UCSD-AML1 (cell line): Measurements from ENCODE around the gene MICAL3.
"Not testable (repeated sequence)": the region's sequence is repeated elsewhere in the genome, so short reads cannot be mapped to it uniquely, and the experiment has no call there.

Experiments
- DNase-seq: peaks from one replicate; lab custom pipeline; 2025; ENCODE audit not compliant: unreplicated experiment; lab: John Stamatoyannopoulos, UW

MICAL3 gene

DNA sequence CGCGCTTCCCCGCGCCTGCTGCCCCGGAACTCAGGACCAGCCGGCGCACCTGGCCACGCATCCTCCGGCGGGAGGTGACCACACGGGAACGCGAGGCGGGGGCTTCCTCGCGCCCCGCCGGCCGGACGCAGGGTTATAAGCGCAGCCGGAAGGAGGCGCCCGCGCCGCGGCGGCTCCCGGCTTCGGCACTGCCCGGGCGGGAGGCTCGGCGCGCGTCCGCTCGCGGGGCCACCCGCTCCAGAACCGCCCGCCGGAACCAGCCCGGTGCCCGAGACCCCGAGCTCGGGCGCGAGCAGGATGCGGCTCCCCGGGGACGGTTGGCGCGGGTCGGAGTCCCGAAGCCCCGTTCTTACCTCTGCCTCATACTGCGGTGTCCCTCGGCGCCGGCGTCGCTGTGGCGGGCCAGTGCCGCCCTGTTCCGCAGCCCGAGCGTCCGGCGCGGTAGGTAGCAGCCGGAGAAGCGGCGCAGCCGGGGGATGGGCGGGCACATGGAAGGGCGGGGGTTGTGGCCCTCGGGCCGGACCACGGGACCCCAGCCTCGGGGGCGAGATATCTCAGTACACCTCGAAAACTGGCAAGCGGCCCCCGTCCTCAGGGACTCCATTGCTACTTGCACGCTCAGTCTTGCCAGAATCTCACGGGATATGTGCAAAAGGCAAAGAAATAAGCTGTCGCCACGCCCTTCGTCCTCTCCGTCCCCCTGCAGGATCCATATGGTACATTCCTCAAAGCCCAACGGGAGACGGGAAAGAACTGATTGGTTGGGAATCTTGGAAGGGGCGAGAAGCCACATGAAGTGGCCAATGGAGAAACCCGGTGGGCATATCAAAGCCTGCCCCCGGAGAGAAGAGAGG is 23.1 kb downstream of the MICAL3 start:
- peak; percentile 93 for DNase-seq

DNA sequence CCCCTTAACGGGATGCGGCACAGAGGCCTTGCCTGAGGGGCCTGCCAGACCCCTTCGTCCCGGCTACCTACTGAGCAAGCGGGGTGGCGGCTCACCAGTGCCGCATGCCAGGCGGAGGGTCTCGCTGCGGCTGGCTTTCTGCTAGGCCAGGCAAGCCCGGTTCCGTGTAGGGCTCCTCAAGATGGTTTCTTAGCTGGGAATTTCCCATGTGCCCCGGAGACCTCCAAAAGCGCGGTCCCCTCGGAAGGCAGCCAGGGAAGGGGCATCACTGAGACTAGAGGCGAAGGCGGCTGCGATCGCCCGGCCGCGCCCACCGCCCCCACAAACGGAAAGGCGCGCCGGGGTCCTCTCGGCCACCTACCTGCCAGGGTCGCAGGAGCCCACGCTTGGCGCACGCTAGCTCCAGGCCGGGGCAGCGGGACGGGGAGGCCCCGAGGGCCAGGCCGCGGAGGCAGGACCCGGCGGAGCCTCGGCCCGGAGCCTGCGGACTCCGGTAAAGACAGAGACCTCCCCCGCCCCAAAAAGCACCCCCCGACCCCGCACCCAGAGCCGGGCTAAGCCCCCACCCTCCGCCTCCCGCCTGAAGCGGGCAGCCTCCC is 23.8 kb downstream of the MICAL3 start:
- no peak for DNase-seq

DNA sequence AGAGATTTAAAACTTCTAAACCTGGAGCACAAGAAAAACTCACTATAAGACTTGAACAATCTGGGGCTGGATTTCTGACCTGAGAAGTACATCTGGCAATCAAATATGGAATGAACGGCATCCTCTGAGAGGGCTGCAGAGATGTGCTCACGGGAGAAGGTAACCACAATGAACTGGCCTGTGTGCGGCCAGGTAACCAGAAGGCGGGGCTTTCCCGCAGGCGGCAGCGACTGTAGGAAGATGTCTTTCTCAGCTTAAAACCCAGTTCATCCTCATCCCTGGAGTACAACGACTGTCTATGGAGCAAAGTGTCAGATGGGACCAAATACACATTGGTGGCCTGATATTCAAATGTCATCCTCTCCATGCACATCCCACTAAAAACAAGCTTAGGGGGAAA is 24.5 kb downstream of the MICAL3 start:
- DNase-seq: no peak

- DNase-seq: no peak
These were observed 25.4 kb downstream of the MICAL3 start for GRCh38 chr22:17998913-17999312.

DNA sequence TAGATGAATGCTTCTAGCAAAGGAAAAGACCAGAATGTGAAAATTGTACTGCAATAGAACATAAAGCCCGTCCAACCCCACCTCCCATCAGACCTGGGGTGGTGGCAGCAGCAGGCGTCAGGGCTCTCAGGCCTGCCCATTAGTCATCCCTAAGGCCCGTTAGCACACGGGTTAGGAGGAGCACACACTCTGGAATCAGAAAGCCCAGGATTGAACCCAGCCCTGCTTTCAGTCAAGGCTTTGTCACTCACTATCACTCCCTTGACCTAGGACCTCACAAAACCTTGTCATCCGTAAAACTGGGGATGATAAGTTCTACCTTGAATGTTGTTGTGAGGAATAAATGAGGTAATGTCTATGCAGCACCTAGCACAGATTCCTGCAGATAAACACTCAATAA is 26.9 kb downstream of the MICAL3 start:
- no peak for DNase-seq

GRCh38 chr22:17995256-17995655 is 29.1 kb downstream of the MICAL3 start:
- not testable (repeated sequence) for DNase-seq

DNA sequence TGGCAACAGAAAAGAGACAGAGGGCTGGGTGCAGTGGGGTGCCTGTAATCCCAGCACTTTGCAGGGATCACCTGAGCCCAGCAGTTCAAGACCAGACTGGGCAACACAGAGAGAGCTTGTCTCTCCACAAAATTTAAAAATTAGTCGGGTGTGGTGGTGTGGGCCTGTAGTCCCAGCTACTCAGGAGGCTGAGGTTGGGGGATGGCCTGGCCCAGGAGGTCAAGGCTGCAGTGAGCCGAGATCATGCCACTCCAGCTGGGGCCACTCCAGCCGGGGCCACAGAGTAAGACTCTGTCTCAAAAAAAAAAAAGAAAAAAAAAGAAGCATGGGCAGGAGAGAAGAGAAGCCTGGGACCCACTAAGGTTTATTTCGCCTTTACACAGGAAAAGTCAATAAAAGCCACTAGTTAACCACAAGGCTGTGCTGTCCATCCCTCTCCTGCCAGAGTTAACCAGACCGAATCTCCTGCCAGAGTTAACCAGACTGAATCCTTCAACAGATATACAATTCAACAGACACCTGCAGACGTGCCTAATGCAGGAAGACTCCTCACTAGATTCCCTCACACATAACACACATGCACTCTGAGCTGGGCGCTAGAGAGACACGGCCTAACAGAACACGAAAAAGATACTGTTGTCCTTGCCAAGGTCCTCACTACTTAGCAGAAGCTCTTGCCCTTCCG is 29.8 kb downstream of the MICAL3 start:
- no peak for DNase-seq

DNA sequence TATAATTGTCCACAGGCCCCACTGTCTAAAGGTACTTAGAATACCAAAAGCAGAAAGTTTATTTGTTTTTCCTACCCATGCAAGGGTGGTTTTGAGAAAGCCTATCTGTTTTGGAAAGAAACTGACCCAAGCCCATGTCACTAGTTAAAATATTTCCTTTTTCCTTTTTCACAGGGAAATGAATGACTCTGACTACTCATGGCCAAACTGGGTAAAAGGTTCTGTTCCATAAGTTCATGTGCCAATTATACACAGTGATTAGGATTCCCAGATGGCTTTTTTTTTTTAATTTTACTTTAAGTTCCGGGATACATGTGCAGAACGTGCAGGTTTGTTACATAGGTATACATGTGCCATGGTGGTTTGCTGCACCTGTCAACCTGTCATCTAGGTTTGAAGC is 31.4 kb downstream of the MICAL3 start:
- DNase-seq: not testable (repeated sequence)

- DNase-seq: not testable (repeated sequence)
These were observed 32.4 kb downstream of the MICAL3 start for GRCh38 chr22:17991992-17992391.

DNA sequence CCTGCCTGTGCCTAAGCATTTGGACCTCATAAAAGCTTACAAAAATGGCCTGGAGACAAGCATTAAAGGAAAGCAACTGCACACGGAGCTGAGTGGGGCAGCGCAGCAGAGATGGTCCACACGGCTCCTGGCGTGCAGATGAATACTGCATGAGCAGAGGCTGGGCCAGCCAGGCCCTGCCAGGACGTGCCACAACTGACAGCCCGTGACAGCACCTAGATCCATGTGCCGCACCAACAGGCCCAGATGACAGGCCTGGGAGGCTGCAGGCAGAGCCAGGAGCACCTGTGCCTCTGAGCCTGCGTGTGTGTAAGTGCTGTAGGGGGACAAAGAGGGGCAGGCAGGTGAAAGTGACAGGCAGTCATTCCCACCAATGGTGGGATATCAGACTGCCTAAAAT is 33.4 kb downstream of the MICAL3 start:
- DNase-seq: no peak

- no peak for DNase-seq
These were observed 34.2 kb downstream of the MICAL3 start for GRCh38 chr22:17990147-17990546.

GRCh38 chr22:17988800-17989513 is 35.4 kb downstream of the MICAL3 start:
- no peak for DNase-seq

DNA sequence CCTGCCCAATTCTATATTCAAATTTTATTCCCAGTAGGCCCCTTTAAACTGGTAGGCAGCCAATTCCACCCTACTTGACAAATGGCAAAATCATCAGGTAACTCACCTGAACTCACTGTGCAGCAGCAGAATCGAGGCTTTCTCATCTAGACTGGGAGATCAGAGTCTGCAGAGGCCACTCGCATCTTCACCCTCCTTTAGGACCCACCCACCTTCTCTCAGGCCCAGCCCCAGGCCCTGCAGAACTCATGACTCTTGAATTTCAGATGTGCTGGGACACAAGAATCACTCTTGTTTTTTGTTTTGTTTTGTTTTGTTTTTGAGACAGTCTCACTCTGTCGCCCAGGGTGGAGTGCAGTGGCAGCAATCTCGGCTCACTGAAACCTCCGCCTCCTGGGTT is 38.8 kb downstream of the MICAL3 start:
- no peak for DNase-seq

GRCh38 chr22:17985071-17985470 is 39.3 kb downstream of the MICAL3 start:
- not testable (repeated sequence) for DNase-seq

DNA sequence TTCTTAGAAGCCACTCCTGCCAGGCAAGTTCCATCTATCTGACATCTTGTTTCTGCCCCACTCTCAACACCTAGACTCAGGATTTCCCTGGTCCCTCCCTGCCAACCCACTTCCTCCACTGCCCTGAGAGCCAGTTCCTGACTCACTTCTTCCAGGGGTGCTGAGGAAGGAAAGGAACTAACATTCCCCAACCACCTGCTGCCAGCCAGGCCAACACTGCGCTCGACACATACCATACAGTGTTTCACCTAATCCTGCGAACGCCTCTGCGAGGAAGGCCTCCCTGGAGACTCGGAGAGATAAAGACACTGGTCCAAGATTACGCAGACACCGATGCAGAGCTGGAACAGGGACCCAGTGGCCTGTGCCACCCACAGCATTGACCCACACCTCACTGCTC is 40.2 kb downstream of the MICAL3 start:
- peak; percentile 63 for DNase-seq

GRCh38 chr22:17982572-17983141 is 41.7 kb downstream of the MICAL3 start:
- DNase-seq: no peak

GRCh38 chr22:17981497-17981896 is 42.9 kb downstream of the MICAL3 start:
- DNase-seq: no peak

DNA sequence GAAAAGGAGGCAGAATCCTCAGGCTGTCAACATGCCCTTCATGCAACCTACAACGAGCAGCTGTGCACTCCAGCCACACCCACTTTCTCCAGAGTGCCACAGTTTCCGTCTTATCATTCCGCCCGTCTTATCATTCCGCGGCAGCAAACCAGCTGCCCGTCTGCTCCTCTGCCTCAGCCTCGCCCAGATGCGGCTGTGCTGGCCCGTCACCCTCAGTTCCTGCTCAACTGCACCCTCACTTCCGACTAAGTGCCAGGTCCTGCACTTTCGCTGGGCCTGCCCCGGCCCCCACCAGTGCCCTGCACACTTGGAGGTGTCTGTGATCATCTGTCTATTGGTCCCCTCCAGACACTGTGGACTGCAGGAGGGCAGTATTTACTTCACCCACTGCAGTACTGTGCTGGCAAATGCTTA is 43.7 kb downstream of the MICAL3 start:
- peak; percentile 87 for DNase-seq

DNA sequence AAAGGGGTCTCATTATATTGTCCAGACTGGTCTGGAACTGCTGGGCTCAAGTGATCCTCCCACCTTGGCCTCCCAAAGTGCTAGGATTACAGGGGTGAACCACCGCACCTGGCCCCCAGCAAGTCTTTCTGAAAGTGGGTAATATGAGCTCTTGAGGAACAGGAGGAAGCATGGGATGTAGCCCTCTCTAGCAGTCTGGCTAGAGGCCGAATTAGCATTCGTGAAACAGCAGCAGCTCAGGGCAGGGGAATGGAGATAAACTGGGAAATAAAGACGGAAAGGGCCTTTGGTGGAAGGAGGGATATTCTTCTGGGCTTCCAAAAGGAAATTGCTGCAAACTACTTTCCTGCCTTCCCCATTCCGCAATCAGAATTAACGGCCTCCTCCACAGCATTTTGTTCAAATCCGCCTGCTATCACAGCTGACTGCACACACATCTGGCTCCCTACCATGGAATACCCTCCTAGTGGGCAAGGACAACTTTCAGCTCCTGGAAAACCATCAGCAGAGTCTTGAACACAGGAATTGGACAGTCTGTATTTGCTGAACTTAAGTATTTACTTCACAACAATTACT is 44.3 kb downstream of the MICAL3 start:
- DNase-seq: no peak

- DNase-seq: no peak
These were observed 46.3 kb downstream of the MICAL3 start for GRCh38 chr22:17978027-17978426.

GRCh38 chr22:17977371-17977770 is 47.0 kb downstream of the MICAL3 start:
- DNase-seq: no peak
